ENCODE data around the gene CYP2R1.

CYP2R1 gene, protein sequence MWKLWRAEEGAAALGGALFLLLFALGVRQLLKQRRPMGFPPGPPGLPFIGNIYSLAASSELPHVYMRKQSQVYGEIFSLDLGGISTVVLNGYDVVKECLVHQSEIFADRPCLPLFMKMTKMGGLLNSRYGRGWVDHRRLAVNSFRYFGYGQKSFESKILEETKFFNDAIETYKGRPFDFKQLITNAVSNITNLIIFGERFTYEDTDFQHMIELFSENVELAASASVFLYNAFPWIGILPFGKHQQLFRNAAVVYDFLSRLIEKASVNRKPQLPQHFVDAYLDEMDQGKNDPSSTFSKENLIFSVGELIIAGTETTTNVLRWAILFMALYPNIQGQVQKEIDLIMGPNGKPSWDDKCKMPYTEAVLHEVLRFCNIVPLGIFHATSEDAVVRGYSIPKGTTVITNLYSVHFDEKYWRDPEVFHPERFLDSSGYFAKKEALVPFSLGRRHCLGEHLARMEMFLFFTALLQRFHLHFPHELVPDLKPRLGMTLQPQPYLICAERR

DNA sequence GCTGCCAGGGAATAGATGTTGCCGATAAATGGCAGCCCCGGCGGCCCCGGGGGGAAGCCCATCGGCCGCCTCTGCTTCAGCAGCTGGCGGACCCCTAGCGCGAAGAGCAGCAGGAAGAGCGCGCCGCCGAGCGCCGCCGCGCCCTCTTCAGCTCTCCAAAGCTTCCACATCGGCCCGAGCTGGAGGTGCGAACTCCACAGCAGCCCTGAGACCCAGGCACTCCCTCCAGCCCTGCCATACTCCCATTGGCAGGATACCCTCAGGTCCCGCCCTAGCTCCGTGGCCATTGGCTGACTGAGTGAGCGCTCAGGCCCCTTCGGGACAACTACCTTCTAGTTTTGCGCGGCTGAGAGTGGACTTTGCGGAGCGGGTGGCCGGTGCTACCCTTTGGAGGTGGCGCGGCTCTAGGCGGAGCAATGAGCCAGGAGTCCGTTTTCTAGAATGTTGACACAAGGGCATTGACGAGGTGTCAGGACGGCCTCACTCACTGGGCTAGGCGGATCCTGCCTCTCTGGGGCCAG is at the start of gene CYP2R1:
TSS of gene CYP2R1 (minus strand) at position 196 of the 521 bp plus-strand sequence. CDS start at position 170, 26 bp downstream.
- peak; percentile 94 for DNase-seq

DNA sequence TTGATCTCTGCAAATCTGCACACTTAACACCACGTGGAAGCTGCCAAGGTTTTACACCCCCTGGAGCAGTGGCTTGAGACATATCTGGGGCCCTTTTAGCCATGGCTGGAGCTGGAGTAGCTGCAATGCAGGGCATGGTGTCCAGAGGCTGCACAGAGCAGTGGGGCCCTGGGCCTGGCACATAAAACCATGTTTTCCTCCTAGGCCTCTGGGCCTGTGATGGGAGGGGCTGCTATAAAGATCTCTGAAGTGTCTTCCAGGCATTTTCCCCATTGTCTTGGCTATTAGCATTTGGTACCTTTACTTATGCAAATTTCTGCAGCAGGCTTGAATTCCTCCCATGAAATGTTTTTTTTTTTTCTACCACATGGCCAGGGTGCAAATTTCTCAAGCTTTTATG is 46.9 kb upstream of the CYP2R1 start:
- DNase-seq, result no peak

DNA sequence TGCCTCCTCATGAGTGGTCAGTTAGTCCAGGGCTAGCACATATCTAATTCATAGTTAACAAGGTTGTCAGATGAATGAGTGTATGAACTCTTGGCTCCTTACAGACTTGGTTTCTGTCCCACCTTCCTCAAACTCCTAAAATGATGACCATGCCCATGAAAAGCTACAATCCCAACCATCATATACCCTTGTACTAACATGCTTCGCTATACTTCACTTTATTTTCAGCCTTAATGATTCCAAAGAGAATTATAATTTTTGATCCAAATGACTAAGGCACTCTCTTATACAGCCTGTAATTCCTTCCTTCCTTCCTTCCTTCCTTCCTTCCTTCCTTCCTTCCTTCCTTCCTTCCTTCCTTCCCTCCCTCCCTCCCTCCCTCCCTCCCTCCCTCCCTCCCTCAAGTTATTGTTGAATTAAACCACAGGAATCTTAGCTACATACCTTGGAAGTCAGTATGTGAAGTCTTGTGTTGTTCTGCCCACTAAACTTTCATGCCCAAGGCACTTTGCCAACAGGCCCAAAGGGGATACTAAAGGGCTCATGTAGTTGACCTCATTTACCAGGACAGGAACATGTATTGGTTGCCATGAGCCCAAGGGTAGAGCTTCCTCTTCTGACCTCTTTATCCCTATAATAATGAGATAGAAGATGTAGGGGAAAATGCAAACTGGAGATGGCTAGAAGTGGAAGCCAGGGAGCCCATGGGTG is 42.8 kb upstream of the CYP2R1 start:
- no peak for DNase-seq

DNA sequence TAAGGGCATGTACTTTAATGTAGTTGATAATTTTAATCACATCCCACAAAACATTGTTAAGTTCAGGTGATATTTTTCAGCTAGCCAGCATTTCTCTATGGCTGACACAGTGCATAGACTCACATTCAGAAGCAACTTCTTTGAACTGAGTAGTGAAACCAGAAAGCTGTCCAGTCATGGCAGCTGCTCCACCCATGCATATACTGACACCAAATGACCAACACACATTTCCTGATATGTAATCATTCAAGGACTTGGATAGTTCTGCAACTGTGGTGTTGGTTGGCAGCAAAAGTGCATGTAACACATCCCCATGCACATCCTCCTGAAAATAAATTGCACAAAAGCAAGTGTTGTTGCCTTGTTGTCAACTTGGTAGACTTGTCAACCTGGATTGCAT is 40.4 kb upstream of the CYP2R1 start:
- DNase-seq, result no peak

DNA sequence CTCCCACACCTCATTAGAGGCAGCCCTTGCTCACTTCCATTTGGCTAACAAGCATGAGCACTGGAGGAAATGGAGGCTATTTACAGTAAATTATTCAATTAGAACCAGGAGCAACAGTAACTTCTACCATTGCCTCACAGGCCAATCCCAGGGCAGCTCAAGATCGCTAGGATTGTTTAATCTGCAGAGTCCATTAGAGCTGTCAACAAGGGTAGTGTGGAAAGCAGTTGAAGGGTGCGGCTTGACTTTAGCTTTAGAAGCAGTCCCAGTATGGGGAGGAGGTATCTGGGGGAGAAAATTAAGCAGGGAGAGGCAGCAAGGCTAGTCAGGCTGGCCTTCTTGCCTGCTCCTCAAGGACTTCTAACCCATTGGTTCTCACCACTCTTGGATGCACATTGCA is 38.3 kb upstream of the CYP2R1 start:
- DNase-seq, result no peak

DNA sequence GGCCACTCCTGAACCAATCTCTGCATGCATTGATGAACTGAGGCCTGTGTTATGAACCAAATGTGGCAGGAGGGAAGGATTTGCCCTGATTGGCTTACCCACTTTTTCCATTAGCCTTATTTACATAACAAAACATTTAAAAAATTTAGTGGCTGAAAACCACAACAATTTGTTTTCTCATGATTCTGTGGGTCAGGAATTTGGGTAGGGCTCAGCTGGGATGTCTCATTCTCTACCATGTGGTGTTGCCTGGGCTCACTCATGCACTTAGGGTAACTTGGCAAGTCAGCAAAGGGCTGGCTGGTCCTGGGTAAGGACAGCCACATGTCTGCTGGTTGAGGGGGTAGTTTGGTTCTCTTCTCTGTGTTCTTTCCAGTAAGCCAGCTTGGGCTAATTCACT is 35.1 kb upstream of the CYP2R1 start:
- DNase-seq, result no peak

DNA sequence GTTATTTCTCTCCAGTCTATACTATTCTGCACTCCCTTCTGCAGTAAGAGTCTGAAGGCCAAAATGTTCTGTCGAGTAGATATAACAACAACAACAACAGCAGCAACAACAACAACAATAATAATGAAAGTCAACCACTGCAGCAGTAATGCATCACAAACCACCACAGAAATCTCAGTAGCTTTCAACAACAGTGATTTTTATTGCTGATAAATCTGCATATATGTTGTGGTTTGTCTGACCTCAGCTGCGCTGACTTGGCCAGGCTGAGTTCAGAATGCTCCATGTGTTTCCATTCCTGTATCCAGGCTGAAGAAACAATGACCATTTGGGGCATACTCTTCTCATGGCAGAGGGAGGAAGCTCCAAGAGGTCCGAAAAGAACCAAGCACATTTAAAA is 32.3 kb upstream of the CYP2R1 start:
- DNase-seq, result no peak

DNA sequence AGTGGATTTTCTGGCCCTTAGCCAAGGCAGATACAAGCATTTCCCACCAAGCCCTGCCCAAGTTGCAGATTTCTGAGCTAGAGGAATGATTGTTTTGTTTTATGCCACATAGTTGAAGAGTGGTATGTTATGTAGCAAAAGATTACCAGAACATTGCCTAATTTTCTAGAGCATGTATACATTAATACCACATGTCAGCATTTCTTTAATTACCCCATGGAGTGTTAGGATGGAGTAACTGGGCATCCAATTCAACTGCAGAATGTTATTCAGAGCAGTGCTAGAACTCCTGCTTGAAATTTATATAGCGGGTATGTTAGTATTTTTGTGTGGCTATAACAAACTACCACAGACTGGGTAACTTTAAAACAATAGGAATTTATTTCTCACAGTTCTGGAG is 24.4 kb upstream of the CYP2R1 start:
- no peak for DNase-seq

DNA sequence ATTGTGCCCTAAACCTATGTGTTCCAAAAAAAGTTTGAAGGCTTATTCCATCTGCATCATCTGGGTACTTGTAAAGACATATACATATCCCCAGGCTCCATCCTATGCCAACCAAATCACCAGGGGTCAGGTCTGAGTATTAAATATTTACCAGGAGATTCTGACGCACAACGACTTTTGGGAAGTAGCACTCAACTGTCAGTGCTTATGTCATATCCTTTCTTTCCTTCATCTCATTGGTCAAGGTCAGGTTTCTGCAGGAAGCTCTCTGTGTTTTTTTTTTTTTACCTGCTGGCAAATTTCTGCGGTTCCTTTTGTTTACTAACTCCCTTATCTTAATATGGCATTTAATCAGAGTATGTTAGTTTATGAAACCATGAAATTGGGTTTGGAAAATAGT is 22.5 kb upstream of the CYP2R1 start:
- no peak for DNase-seq

DNA sequence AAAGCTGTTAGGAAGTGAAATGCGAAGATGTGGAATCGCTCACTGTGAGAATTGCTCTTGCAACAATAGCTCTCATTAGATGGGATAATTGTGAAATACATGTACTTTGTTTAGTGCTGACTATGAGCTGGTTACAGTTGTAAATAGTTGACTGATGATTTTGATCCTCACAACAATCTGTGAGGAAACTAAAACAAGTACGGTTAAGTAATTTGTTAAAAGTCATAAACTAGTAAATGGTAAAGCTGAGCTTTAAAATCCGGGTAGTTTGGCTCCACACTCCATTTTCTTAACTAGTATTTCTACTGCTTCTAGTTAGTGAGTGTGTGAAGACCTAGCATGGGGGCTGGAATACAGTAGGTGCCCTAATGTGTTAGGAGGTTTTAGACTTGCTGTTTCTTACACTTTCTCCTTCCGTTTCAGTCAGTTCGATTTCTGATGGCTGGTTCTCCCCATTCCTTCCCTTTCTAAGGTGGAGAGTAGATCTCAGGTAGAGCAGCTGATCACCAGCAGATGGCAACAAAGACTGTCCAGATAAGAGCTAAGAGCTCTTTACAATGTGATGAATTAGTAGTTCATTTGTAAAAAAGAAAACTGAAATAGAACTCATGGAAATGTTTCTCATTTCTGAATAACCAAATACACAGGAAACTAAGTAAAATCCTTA is 16.3 kb upstream of the CYP2R1 start:
- no peak for DNase-seq

DNA sequence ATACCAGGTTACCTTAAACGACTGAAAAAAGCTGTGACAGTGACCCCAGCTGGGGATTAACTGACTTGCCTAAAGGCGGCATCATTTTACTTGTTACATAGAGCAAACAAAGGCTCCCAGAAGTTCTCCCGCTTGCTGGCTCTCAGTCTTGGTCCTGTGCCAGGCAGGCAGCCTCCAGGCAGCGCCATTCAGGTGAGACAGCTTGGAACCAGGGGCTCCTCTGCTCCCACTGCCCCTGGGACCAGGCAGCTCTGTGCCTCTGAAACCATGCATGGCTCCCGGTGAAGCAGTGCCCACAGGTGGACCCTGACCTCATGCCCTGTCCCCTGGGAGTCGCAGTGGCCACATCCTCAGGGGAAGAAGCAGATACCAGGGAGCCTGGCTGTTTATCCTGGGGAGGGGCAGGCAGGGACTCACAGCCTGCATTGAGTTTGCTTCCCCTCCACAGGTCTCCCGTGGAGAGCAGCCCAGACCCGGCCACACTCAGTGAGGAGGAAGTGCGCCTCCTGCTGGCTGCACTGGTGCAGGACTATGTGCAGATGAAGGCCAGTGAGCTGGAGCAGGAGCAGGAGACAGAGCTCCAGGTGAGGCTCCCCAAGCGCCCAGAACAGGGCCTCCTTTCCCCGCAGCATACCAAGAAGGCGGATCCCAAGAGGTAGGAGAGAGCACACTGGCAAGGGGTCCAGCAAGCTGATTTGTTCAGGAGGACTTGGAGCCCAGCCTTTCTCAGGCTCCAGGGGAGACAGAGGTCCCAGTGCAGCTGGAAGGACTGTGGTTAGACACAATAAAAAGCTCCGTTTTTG is 15.6 kb upstream of the CYP2R1 start:
- DNase-seq, result peak; percentile 95

DNA sequence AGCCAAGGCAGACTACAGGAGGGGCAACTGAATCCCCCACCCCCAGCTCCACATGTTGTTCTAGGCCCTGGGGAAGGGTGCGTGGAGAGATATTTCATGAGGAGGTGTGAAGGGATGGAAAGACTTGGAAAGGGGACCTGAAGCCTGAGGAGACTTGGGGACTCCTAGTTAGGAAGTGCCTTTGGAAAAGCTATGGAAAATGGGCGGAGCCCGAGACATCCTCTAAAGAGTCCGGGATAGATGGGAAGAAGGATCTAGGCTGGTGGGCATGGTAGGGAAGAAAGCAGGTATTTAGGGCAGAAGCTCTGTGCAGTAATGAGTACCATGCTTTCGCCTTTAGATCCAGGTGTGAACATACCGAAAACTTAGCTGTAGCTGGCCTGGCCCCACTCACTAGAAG is 15.0 kb upstream of the CYP2R1 start:
- peak; percentile 63 for DNase-seq

DNA sequence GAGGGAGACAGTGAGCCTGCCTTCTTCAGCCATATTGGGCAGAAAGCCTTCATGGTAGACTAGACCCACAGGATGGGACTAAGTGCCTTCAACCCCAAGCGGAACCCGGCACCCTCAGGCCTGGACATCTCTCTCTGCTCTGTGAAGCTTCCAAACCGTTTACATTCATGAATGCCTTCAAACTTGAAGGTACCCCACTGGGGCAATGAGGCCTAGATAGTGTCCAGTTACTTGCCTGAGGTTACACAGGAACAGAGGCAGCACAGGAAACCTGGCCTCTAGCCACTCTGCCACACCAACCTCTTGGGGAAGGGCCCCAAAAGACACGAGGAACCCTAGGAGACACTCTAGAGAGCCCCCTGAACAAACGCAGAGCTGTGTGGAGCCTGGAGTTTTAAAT is 14.5 kb upstream of the CYP2R1 start:
- DNase-seq, result peak; percentile 62

DNA sequence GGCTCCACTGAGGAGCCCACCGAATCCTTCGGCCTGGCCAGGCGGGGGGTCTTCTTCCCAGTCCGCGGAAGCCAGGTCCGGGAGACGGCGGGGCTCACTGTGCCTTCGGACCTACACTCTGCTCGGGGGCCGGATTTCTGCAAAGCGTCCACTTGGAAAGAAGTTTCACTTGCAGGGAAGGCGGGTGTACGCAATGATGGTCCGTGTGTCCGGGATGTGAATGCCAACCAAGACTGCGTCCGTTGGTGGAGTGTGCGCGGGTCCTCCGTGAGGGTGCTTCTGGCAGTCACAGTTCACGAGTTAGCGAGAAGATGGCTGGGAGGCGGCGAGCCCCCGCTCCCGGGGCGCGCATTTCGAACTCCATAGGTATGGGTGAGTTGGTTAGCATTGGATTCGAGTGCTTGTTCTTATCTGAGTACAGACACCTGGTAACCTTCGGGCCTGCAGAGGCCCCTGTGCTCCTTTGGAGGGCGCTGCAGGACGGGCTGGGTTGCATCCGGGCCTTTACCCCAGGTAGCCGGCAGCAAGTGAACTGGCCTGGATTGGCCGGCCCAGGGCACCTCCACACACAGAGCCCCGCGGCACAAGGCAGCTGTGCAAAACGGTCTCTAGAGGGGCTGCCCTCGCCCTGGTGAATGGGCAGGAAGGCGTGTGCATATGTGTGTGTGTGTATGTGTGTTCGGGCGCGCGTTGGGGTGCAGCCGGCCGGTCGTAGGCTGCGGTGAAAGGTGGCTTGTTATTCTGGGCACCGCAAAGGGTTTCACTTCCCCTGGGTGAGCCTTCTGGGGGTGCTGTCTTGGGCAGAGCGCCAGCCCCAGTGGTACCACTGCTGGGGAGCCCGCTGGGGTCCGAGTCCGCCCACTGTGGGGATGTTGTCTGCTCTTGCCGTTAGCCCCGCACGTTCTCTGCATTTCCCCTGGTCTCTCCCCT is 13.3 kb upstream of the CYP2R1 start:
- peak; percentile 89 for DNase-seq

DNA sequence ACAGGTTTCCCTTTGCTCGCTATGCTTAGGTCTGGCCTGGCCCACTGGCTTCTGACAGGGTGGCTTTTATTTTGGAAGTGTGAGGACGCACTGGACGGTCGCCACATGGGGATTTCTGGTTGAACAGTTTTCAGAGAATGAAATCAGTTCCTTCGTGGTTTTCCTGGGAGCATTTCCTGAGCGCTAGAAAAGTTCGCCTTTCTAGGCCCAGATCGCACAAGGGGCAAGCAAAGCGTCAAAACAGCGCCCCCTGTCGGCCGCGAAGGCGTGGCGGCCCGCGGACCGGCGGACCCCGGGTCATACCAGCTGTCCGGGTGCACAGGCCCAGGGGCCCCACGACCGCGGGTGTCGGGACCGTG is 12.7 kb upstream of the CYP2R1 start:
- peak; percentile 95 for DNase-seq

DNA sequence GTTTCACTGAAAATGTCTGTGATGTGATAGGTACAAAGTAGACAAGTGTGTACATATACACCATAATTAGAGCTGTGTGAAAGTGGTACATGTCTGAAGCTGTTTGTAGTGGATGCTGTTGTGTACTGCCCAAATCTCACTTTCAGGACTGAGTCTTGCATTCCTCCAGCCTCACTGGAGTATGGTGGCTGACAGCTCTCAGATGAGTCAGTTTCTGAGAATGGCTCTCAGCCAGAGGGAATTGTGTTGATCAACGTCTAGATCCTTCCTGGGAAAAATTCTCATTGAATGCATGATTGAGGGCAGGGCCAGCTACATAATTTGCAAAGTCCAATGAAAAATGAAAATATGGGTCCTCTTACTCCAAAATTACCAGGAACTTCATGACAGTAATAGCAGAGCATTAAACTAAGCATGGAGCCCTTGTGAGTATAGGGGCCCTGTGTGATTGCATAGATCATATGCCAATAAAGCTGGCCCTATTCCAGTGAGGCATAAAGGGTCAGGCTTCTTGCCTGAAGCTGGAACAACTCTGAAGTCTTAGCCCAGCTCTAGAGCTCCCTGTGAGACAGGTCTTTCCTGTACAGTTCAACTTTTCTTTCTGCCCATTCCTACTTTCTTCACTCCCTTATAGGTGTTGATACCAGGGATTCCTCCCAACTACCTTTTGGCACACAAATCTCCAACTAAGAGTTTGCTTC is 10.8 kb upstream of the CYP2R1 start:
- no peak for DNase-seq

DNA sequence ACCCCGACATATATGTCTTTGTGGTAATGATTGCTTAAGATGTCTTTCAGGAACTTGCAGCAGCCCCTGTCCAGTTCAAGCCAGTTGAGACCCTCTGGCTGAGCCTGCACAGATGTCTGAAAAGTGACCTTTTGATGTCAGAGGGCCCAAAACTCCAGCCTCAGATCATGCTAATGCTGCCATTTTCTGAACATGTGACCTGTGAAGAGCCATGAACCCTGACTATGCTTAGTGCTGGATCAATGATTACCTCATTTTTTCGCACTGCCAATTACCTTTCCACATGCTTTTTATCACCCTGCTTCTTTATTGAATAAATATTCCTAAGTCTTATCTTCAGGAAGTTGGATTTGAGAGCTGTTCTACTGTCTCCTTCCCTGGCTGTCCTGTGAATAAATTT is 6.9 kb upstream of the CYP2R1 start:
- DNase-seq, result no peak

DNA sequence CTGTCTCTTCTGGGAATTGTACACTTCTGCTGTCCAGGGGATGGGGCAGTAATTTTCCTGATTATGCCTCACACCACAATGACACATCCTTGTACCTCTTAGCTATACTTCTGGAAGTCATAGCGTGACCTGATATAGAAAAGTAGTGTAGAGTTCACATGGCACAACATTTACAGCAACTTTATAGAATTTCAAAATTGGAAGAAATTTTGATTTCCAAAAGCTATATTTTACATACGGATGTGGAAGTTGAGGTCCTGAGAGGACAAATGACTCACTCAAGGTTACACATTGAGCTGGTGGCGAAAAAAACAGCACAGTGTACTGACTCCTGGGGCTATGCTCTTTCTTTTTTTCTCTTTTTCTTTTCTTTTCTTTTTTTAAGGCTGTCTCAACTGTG is 6.3 kb upstream of the CYP2R1 start:
- DNase-seq, result no peak

DNA sequence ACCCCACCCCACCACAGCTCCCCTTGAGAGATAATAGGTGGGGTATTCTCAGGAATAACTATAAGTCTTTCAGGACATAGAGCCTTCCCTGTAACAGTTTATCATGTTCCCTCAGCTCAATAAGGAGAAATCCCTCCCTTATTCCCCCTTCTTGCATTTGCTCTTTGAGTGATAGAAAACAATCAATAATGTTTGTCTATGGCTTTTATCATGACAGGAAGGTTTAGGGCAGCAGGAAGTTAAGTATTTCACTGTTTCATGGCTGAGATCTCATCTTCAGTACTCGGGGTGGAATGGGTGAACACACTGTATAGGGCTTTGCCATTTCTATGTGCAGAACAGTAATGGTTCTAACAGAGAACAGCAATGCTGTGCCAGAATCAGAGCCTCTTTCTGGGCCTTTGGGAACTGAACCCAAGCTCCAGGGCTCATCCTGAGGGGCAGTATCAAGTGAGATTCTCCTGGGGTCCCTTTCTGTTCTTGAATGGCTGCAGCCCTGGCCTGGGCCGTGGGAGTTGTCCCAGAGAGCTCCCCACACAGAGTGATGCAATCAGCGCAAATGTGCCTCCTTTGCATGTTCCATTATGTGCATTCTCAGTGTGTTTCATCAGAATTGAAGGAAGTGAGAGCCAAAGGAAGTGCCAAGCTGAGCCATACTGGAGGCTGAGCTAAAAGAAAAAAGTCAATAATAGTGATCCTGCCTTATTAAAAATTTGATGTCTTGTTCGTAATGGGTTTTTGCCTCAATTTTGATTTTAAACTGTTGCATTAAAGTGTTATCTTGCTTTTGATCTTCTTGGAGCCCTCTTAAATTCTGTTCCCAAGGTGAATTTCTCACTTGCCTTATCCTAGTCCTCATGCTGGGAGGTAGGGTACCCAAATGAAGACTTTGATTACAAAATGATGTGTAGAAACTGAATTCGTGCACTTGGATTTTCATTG is 2.9 kb upstream of the CYP2R1 start:
- no peak for DNase-seq

DNA sequence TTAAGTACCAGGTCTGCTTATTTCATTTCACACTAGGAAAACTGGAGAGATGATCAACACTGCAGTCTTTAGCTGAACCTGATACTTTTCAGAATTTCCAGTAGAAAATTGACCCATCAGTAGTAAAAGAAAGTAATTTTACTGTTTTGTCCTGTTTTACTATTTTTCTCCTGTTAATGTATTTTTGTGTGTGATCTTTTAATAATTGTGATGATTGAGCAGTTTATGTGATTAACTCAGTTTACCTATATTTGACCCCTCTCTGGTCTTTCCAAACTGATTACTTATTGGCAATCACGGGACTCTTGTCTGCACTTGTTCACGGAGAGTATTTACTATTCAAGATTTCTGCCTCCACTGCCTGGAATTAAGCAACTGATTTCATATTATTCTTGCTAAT is 546 bp upstream of the CYP2R1 start:
- DNase-seq, result no peak

Data from activated CD8-positive, alpha-beta memory T cell treated with anti-CD3 and anti-CD28 coated beads for 24 hours (primary cell).